NCI-H82 treated with DMSO at 0.1 percent for 48 hours (cell line): ENCODE results near the gene NUP210L.
"Not testable (repeated sequence)": the region's sequence is repeated elsewhere in the genome, so short reads cannot be mapped to it uniquely, and the experiment has no call there.

Experiments used
- DNase-seq: peaks from one replicate; lab custom pipeline; 2025; ENCODE audit not compliant: unreplicated experiment; lab: John Stamatoyannopoulos, UW

The NUP210L gene

GRCh38 chr1:154170547-154171222 lies 15.8 kb upstream of the NUP210L start:
- peak; percentile 58 for DNase-seq

- no peak for DNase-seq
Observed at GRCh38 chr1:154167461-154167860, 12.6 kb upstream of the NUP210L start.

DNA sequence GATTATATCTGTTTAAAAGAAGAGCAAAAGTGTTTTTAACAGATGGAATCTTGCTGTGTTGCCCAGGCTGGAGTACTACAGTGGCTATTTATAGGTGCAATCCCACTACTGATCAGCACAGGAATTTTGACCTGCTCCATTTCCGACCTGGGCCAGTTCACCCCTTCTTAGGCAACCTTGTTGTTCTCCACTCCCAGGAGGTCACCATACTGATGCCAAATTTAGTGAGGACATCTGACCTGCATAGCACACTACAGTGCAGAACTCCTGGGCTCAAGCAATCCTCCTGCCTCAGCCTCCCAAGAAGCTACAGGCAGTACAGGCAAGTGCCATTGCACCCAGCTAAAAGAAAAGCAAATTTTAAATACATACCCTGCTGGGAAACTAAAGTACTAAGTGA lies 11.3 kb upstream of the NUP210L start:
- no peak for DNase-seq

DNA sequence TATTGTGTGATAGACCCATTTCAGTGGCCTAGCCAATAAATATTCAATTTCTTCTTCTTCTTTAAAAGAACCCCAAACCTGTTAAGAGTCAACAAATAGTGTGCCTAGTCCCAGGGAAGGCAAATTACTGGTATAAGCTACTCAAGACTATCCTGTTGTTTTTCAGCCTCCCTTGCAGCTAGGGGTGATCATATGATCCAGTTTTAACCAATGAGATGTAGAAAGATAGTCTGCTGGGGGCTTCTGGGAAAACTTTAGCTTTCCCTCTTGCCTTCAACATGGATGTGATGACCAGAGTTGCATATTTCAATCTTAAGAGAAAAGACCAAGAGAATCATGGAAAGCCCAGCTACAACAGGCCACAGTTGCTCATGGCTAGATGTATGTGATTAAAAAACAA lies 4.7 kb upstream of the NUP210L start:
- DNase-seq, result no peak

GRCh38 chr1:154158307-154159125 lies 3.6 kb upstream of the NUP210L start:
- DNase-seq, result no peak

DNA sequence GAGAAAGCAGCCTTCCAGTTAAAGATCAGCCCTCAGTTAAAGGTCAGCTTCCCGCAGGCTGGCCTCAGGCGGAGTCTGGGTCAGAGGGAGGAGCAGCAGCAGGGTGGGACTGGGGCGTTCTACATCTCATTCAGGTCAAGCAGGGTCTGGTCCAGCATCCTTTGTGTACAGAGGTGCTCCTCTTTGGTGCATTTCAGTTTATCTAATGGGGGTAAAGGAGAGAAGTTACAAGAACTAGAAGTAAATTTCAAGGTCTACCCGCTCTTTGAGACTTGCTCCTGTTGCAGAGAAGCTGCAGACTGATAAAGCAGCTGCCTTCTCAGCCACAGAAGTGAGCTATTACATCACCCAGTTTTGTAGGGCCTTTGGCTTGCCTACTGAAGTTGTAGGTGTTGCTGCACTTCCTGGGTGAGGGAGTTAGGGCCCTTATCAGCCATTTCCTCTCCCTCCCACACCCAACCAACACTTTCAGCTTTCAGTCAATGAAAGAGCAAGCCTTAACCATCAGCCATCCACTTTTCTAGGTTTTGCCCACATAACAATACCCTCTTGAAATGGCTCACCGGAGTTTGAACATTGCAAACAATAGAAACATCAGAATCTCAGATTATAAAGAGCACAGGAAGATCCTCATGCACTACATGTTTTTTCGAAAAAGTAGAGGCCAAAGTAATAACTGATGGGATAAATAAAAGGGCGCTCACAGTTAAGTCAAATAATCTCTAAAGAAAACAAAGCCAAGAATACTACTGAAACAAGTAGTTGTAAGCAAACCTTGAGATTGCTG lies 2.8 kb upstream of the NUP210L start:
- no peak for DNase-seq

- DNase-seq, result no peak
Observed at GRCh38 chr1:154155251-154155650, 378 bp upstream of the NUP210L start.

DNA sequence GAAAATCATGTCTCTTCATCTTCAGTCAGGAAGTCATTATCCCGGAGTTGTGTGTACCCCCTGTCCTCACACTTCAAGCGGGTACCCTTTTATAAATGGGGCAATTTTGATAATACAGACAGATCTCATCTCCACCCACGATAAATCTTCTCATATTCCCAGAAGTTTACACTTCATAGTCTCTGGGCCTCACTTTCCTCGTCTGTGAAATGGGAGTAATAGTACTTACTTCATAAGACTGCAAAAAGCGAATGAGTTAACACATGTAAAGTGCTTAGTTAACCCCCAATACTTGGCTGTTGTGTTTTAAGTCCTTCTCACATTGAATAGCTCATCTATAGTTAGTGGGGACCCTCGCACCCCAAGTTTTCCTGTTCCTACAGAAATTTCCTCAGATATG lies 820 bp downstream of the NUP210L start:
- no peak for DNase-seq

DNA sequence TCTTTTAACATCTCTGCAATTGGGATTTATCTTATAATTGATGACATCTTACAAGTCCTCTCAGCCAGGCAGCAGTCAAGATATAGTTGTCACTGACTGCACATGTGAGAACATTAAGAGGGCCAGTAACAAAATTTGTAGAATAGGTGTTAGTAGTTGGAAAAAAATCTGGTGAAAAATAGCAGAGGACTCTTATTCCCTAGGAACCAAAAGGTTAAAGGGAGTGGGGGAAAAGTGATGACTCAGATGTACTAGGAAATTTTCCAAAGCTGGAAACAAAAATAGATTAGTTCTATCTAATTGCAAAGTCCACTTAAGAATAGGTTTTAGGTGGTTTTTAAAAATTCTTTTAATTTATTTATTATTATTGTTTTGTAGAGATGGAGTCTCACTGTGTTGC lies 3.6 kb downstream of the NUP210L start:
- DNase-seq, result no peak

DNA sequence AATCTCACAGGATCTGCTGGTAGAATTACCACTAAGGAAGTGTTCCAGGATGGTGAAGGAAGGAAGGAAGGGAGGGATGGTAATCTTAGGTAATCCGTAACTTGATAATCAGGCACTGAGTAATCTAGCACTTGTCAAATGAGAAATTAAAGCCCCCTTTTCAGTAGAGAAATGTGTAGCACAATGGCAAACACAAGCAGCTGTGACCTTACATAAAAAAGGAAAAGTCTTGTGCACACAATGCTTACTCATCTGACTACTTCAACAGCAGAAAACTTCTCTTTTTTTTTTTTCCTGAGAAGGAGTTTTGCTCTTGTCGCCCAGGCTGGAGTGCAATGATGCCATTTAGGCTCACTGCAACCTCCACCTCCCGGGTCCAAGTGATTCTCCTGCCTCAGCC lies 6.1 kb downstream of the NUP210L start:
- DNase-seq, result no peak

DNA sequence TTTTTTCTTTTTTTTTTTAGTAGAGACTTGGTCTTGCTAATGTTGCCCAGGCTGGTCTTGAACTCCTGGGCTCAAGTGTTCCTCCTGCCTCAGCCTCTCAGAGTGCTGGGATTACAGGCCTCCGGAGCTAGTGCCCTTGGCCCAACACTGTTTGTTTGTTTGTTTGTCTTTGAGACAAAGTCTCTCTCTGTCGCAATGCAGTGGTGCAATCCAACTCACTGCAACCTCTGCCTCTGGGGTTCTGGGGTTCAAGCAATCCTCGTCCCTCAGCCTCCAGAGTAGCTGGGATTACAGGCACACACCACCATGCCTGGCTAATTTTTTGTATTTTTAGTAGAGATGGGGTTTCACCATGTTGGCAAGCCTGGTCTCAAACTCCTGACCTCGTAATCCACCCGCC lies 7.4 kb downstream of the NUP210L start:
- DNase-seq, result not testable (repeated sequence)

DNA sequence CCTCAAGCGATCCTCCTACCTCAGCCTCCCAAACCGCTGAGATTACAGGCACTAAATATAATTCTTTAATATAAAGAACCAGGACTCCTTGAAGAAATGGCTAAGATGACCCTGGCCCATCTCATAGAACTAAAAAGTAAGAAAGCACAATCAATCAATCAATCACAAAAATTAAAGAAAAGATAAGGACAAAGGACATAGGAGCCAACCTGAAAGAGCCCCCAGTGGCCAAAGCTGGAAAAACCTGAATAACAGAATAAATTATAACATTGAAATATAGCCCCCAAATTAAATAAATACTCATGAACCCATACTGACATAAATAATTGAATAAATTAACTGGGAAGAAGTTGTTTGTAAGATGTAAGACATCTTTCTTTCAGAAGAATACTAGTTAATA lies 8.9 kb downstream of the NUP210L start:
- no peak for DNase-seq

- DNase-seq, result no peak
Observed at GRCh38 chr1:154142358-154142757, 12.5 kb downstream of the NUP210L start.

GRCh38 chr1:154141240-154141639 lies 13.6 kb downstream of the NUP210L start:
- no peak for DNase-seq

GRCh38 chr1:154137888-154138287 lies 17.0 kb downstream of the NUP210L start:
- no peak for DNase-seq

- DNase-seq, result no peak
Observed at GRCh38 chr1:154133256-154133655, 21.6 kb downstream of the NUP210L start.

DNA sequence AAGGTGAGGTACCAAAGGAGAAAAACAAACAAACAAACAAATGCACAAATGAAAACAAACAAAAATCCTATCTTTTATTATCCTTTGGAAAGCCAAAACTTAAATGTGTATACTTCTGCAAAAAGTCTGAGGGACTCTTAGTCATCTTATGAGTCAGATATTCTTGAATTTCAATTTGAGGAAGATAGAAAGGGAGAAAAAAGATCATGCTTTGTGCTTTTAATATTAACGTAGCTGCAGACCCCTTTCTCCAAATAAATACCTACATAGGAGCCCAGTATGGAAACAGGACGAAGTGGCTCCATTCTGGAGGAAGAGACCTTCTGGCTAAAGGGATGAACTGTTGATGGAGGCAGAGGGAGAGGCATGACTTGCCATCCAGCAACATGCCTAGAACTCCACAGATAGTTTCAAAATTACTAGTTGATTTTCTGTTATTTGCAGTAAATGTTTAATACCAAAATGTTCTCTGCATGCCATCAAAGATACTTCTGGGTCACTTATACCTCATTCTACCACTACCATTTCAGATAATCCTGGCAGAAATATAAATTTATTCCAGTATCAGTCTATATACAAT lies 25.4 kb downstream of the NUP210L start:
- DNase-seq, result no peak

DNA sequence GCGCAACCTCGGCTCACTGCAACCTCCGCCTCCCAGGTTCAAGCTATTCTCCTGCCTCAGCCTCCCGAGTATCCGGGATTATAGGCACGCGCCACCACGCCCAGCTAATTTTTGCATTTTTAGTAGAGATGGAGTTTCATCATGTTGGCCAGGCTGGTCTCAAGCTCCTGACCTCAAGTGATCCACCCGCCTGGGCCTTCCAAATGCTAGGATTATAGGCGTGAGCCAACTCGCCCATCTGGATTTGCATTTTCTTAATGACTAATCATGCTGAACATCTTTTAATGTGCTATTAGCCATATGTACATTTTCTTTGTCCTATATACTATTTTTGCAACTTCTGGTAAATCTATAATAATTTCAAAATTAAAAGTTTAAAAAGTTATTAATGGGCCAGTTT lies 31.7 kb downstream of the NUP210L start:
- not testable (repeated sequence) for DNase-seq

DNA sequence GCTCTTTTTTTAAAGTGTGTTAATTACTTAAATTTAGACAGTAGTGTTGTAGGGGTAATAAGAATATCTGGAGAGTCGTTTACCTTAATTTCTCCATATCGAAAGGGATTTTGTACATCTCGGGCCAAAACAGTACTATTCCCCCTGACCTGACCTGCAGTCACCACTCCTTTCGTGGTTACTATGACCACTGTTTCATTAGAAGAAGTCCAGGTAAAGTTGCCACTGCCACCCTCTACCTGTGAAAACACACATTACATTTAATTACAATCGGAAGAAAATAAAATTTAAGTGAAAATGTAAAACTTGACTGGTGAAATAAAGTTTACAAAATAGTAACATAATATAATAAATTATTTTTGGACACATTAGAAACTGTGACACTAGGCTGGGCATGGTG lies 37.2 kb downstream of the NUP210L start:
- DNase-seq, result no peak

DNA sequence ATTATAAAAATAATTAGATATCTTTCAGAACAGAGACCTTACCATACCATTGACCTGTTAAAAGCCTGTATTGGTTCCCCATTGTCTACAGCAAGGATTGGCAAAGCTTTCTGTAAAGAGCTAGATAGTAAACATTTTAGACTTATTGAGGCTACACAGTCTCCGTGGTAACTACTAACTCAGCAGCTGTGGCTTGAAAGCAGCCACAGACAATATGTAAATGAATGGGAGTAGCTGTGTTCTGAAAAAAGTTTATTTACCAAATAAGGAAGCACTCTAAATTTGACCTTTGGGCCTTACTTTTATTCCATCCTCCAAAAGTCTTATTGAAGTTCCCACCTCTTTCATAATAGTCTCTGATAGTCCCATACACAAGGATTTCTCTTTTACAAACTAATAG lies 39.7 kb downstream of the NUP210L start:
- no peak for DNase-seq

DNA sequence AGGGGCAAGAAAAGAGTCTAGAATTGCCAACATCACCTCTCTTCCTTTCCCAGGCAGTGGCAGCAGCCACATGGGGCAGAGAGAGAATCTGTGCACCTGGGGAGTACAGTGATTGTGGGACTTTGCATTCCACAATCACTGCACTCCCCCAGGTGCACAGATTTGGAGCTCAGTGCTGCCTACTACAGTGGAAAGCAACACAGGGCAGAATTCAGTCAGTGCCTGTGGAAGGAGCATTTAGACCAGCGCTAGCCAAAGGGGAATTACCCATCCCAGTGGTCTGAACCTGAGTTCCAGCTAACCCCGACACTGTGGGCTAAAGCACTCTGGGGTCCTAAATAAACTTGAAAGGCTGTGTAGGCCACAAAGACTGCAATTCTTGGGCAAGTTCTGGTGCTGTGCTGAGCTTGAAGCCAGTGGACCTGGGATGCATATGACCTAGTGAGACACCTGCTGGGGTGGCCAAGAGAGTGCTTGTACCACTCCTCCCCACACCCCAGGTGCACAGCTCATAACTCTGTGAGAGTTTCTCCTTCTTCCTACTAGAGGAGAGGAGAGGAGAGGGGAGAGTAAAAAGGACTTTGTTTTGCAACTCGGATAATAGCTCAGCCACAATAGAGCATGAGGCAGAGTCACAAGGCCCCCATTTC lies 50.3 kb downstream of the NUP210L start:
- no peak for DNase-seq
